SK-N-SH (cell line): ENCODE measurements around the gene LSS. TPM values are rescaled to one million over a fixed set of nuclear protein-coding genes. Genes with fewer than 3 reads are reported as not detected.

Source experiments
- CTCF ChIA-PET: fragments of 300-600, 350-600 bp; formaldehyde crosslinking; extraction: SDS; loops from one replicate; lab custom pipeline; 2021; lab: Yijun Ruan, JAX
- POLR2A ChIA-PET: fragments of 350-600 bp; sonication (Branson Sonifier 250); formaldehyde crosslinking; extraction: SDS; loops from one replicate; lab custom pipeline; 2020; ENCODE audit warnings: antibody characterized with exemption, inconsistent platforms; lab: Yijun Ruan, JAX
- DNase-seq: peaks from one replicate; pipeline ENCODE4 v3.0.0; 2012
- H2AFZ ChIP-seq: fragments of 200-600 bp; sonication (generic); 2 replicates; pipeline ENCODE4 v1.8.1; 2016; ENCODE audit warnings: antibody characterized with exemption, mild to moderate bottlenecking, low read depth
- H3F3A ChIP-seq: fragments of 200-600 bp; sonication (generic); replicated peaks from 2 replicates; pipeline ENCODE3; 2016; ENCODE audit warnings: antibody characterized with exemption, mild to moderate bottlenecking; ENCODE audit not compliant: insufficient read depth
- H3K27ac ChIP-seq, 2 experiments: fragments of 200-500 bp in 1 of 2; fragments of 200-600 bp in 1 of 2; sonication (Bioruptor generic) in 1 of 2; sonication (generic), shearing (Covaris generic) in 1 of 2; 2 replicates each; pipeline versions ENCODE4 v1.5.1 to v1.6.1; 2014 to 2016; ENCODE audit warnings: low read depth in 2 of 2, inconsistent platforms in 1 of 2, low read length in 1 of 2, mild to moderate bottlenecking in 1 of 2, mixed read lengths in 1 of 2
- H3K27me3 ChIP-seq: fragments of 200-600 bp; sonication (generic), shearing (Covaris generic); 2 replicates; pipeline ENCODE4 v1.6.1; 2016; ENCODE audit warnings: mixed run types; ENCODE audit not compliant: insufficient read depth
- H3K36me3 ChIP-seq, 2 experiments: fragments of 200-500 bp in 1 of 2; fragments of 200-600 bp in 1 of 2; sonication (Bioruptor generic) in 1 of 2; sonication (generic) in 1 of 2; replicated peaks in 1 of 2; 2 replicates each; pipeline versions ENCODE3 to v1.5.1; 2014 to 2016; ENCODE audit warnings: low read length in 1 of 2, mild to moderate bottlenecking in 1 of 2; ENCODE audit not compliant: insufficient read depth in 2 of 2, control insufficient read depth in 1 of 2
- H3K4me1 ChIP-seq, 2 experiments: fragments of 200-500 bp in 1 of 2; fragments of 200-600 bp in 1 of 2; sonication (Bioruptor generic) in 1 of 2; sonication (generic), shearing (Covaris generic) in 1 of 2; 2 replicates each; pipeline versions ENCODE4 v1.5.1 to v1.6.1; 2014 to 2016; ENCODE audit warnings: low read depth in 1 of 2, low read length in 1 of 2, mixed run types in 1 of 2; ENCODE audit not compliant: insufficient read depth in 2 of 2, control insufficient read depth in 1 of 2
- H3K4me2 ChIP-seq: fragments of 200-600 bp; sonication (generic), shearing (Covaris generic); 2 replicates; pipeline ENCODE4 v1.6.1; 2017; ENCODE audit warnings: mixed run types
- H3K4me3 ChIP-seq, 2 experiments: fragments of 200-500 bp in 1 of 2; fragments of 200-600 bp in 1 of 2; sonication (Bioruptor generic) in 1 of 2; sonication (generic), shearing (Covaris generic) in 1 of 2; 2 replicates each; pipeline versions ENCODE4 v1.5.1 to v1.8.1; 2014 to 2016; ENCODE audit warnings: low read depth in 2 of 2, inconsistent platforms in 1 of 2, low read length in 1 of 2, mild to moderate bottlenecking in 1 of 2, mixed read lengths in 1 of 2, moderate library complexity in 1 of 2
- H3K79me2 ChIP-seq: fragments of 200-600 bp; sonication (generic); 2 replicates; pipeline ENCODE4 v1.8.1; 2017; ENCODE audit warnings: mild to moderate bottlenecking; ENCODE audit not compliant: insufficient read depth
- H3K9ac ChIP-seq: fragments of 200-600 bp; sonication (generic); 2 replicates; pipeline ENCODE4 v1.6.1; 2017; ENCODE audit warnings: mixed run types
- H3K9me2 ChIP-seq: fragments of 200-600 bp; sonication (generic); 2 replicates; pipeline ENCODE4 v1.6.1; 2017; ENCODE audit warnings: mixed run types
- H3K9me3 ChIP-seq: fragments of 200-600 bp; sonication (generic); 2 replicates; pipeline ENCODE4 v1.6.1; 2017; ENCODE audit warnings: mixed run types, mild to moderate bottlenecking, moderate library complexity
- H4K20me1 ChIP-seq: fragments of 200-600 bp; sonication (generic); 2 replicates; pipeline ENCODE4 v1.6.1; 2017; ENCODE audit warnings: mild to moderate bottlenecking, mixed run types; ENCODE audit not compliant: insufficient read depth
- CTCF ChIP-seq: fragments of 200-600 bp; sonication (generic); IDR thresholded peaks from 2 replicates; pipeline ENCODE4 v1.6.1; 2017; ENCODE audit warnings: antibody characterized with exemption, mild to moderate bottlenecking, moderate library complexity
- ELF1 ChIP-seq: IDR thresholded peaks from 2 replicates; pipeline ENCODE4 v1.4.0; 2012
- POLR2AphosphoS5 ChIP-seq: IDR thresholded peaks from 2 replicates; pipeline ENCODE4 v1.6.1; 2012; ENCODE audit warnings: low read depth, low read length
- REST ChIP-seq: IDR thresholded peaks from 2 replicates; pipeline ENCODE4 v1.6.1; 2012; ENCODE audit warnings: mild to moderate bottlenecking, low read depth, low read length, moderate library complexity
- SMC3 ChIP-seq: IDR thresholded peaks from 2 replicates; pipeline ENCODE4 v1.6.1; 2012; ENCODE audit warnings: low read depth, low read length, improper control_type of control experiment
- TAF1 ChIP-seq: IDR thresholded peaks from 2 replicates; pipeline ENCODE4 v1.6.1; 2012; ENCODE audit warnings: low read depth, mild to moderate bottlenecking, low read length, moderate library complexity, borderline replicate concordance
- TCF12 ChIP-seq: IDR thresholded peaks from 2 replicates; pipeline ENCODE4 v1.4.0; 2012
- WGBS: methylation state at CpG from one replicate; pipeline ENCODE4 v1.1.6; 2017; ENCODE audit warnings: low lambda C conversion rate; 5-methylcytosine and 5-hydroxymethylcytosine counted together
- polyA plus RNA-seq, 3 experiments: library from polyadenylated mRNA; depleted of rRNA; stranded (reverse); fragments of >200 nt; gene quantifications; 2 replicates each; pipeline ENCODE4 v1.2.3, GENCODE V29; 2012

Gene LSS
- polyA plus RNA-seq, 1 of the 3 experiments (the other 2 are of a cell fraction): 38.7 TPM

- Histone ChIP-seq H4K20me1 (no peaks in the 10 kb centered on the region), H3K27ac (no peak overlapping the region), H3F3A (no peaks in the 10 kb centered on the region), H3K9me2 (no peaks in the 10 kb centered on the region), H3K4me1 (peaks cover 0 to 22% of the 10 kb centered on the region in 2 experiments; a peak in 1 of 4 replicates), H3K27me3 (no peaks in the 10 kb centered on the region), H3K36me3 (peaks cover 0 to 41% of the 10 kb centered on the region in 2 experiments), H3K4me3 (no peak overlapping the region), H2AFZ (no peak overlapping the region), H3K79me2 (no peaks in the 10 kb centered on the region), H3K9me3 (no peaks in the 10 kb centered on the region), H3K4me2 (no peak overlapping the region), H3K9ac (no peak overlapping the region)
- TF ChIP-seq TAF1 (no peak), ELF1 (no peak), SMC3 (0 out of 2 replicates have a peak, but pooled peaks have one; percentile 17), CTCF (peak; percentile 23; the same call in 1 of the 2 replicates)
- ChIA-PET POLR2A (no interaction called here), CTCF (interaction anchor here (0.7 to 1.5 kb wide), 4 partner anchors 22 to 67 kb away, joined by 3 to 6 read pairs (median 4); no protein-coding TSS in a partner anchor)
- no peak for DNase-seq
- 85% methylated on average over 10 of the region's 16 CpGs for WGBS
These were observed 18.0 kb downstream of the LSS start for GRCh38 chr21:46210378-46211136.

- POLR2A ChIA-PET: interaction anchor here (1.3 kb wide), 1 partner anchor 14 kb away, joined by 3 read pairs; no protein-coding TSS in a partner anchor
- peaks cover 7 to 45% of the 10 kb centered on the region in 2 experiments for H3K36me3 ChIP-seq
These were observed 19.5 kb downstream of the LSS start for GRCh38 chr21:46208761-46209721.

More at GRCh38 chr21:46208761-46209721, 19.5 kb downstream of the LSS start:
- Histone ChIP-seq H4K20me1 (no peaks in the 10 kb centered on the region), H3K9me3 (no peaks in the 10 kb centered on the region), H3K4me2 (no peak overlapping the region), H3K9ac (no peak overlapping the region), H3K27ac (no peak overlapping the region), H3K27me3 (no peaks in the 10 kb centered on the region), H2AFZ (no peak overlapping the region), H3K4me3 (no peak overlapping the region), H3K9me2 (no peaks in the 10 kb centered on the region), H3K4me1 (peaks cover 0 to 12% of the 10 kb centered on the region in 2 experiments; a peak in 1 of 4 replicates), H3K79me2 (no peaks in the 10 kb centered on the region), H3F3A (peaks cover 3% of the 10 kb centered on the region)
- no peak for DNase-seq
- CTCF ChIA-PET: interaction anchor here (1.4 to 1.5 kb wide), 2 partner anchors 16 to 66 kb away, joined by 4 read pairs; no protein-coding TSS in a partner anchor
- TF ChIP-seq REST (no peak), POLR2AphosphoS5 (no peak), TCF12 (no peak)
- 94% methylated on average over 15 of the region's 23 CpGs for WGBS
